Mucosa of rectum (tissue), 2 donors: ENCODE results near the gene CSRP3.

ENCODE experiments used
- H3K27ac ChIP-seq, 2 donors: one replicate each; pipeline ENCODE4 v1.7.0; 2013; ENCODE audit warnings: inconsistent platforms in 2 of 2, low read depth in 2 of 2, low read length in 2 of 2
- H3K27me3 ChIP-seq, 2 donors: one replicate each; pipeline ENCODE4 v1.7.0; 2013; ENCODE audit warnings: low read length in 2 of 2; ENCODE audit not compliant: control insufficient read depth in 2 of 2, insufficient read depth in 2 of 2
- H3K36me3 ChIP-seq, 2 donors: one replicate each; pipeline ENCODE4 v1.7.0; 2013; ENCODE audit warnings: low read length in 2 of 2; ENCODE audit not compliant: control insufficient read depth in 2 of 2, insufficient read depth in 2 of 2
- H3K4me1 ChIP-seq, 2 donors: one replicate each; pipeline ENCODE4 v1.7.0; 2013; ENCODE audit warnings: low read length in 2 of 2, mild to moderate bottlenecking in 1 of 2; ENCODE audit not compliant: control insufficient read depth in 2 of 2, insufficient read depth in 2 of 2
- H3K4me3 ChIP-seq, 2 donors: one replicate each; pipeline ENCODE4 v1.7.0; 2013; ENCODE audit warnings: low read length in 2 of 2
- H3K9ac ChIP-seq, 2 donors: one replicate each; pipeline ENCODE4 v1.7.0; 2013; ENCODE audit warnings: low read length in 2 of 2, low read depth in 1 of 2, mild to moderate bottlenecking in 1 of 2
- H3K9me3 ChIP-seq, 2 donors: one replicate each; pipeline ENCODE4 v1.7.0; 2013; ENCODE audit warnings: low read length in 2 of 2; ENCODE audit not compliant: control insufficient read depth in 2 of 2
- donor health status: healthy.
- donor health status: Normal muscosa, but diverticular disease.

CSRP3 gene

DNA sequence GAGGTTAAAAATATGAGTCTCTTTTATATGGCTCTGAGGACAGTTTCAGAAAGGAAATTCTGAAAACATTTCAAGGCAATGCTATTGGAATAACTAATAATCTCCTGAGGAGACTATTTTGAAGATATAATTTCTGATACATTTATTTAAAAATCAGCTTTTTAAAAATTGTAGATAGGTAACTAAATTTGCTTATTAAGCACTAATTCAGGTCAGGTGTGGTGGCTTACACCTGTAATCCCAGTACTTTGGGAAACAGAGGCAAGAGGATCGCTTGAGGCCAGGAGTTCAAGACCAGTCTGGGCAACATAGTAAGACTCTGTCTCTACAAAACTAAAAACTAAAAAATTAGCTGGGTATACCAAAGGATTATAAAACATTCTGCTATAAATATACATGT lies 67.8 kb downstream of the CSRP3 start:
- no peak overlapping the region for H3K9ac ChIP-seq
- no peaks in the 10 kb centered on the region for H3K4me1 ChIP-seq
- H3K4me3 ChIP-seq, result no peak overlapping the region
- H3K36me3 ChIP-seq, result peaks cover 8 to 10% of the 10 kb centered on the region in 2 donors
- no peak overlapping the region for H3K27ac ChIP-seq
- no peaks in the 10 kb centered on the region for H3K9me3 ChIP-seq
- no peaks in the 10 kb centered on the region for H3K27me3 ChIP-seq
